NCI-H1930 (cell line): ENCODE measurements around the gene MTIF2.
A peak's percentile ranks its signal among the peaks of the same experiment; 100 is the strongest.
"Not testable (repeated sequence)": the region's sequence is repeated elsewhere in the genome, so short reads cannot be mapped to it uniquely, and the experiment has no call there.

Experiments used
- DNase-seq, 2 experiments: peaks; one replicate each; lab custom pipeline; 2025; lab: John Stamatoyannopoulos, UW

MTIF2 gene, protein sequence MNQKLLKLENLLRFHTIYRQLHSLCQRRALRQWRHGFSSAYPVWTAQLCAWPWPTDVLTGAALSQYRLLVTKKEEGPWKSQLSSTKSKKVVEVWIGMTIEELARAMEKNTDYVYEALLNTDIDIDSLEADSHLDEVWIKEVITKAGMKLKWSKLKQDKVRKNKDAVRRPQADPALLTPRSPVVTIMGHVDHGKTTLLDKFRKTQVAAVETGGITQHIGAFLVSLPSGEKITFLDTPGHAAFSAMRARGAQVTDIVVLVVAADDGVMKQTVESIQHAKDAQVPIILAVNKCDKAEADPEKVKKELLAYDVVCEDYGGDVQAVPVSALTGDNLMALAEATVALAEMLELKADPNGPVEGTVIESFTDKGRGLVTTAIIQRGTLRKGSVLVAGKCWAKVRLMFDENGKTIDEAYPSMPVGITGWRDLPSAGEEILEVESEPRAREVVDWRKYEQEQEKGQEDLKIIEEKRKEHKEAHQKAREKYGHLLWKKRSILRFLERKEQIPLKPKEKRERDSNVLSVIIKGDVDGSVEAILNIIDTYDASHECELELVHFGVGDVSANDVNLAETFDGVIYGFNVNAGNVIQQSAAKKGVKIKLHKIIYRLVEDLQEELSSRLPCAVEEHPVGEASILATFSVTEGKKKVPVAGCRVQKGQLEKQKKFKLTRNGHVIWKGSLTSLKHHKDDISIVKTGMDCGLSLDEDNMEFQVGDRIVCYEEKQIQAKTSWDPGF

GRCh38 chr2:55268907-55269644 is at the start of gene MTIF2:
Gene MTIF2, minus strand, starts transcription at chr2:55269231. Its CDS starts 5,373 bp downstream, at chr2:55263858.
- DNase-seq: peak; percentile 88 to 92

GRCh38 chr2:55314985-55315384 is 46.0 kb upstream of the MTIF2 start:
- no peak for DNase-seq

DNA sequence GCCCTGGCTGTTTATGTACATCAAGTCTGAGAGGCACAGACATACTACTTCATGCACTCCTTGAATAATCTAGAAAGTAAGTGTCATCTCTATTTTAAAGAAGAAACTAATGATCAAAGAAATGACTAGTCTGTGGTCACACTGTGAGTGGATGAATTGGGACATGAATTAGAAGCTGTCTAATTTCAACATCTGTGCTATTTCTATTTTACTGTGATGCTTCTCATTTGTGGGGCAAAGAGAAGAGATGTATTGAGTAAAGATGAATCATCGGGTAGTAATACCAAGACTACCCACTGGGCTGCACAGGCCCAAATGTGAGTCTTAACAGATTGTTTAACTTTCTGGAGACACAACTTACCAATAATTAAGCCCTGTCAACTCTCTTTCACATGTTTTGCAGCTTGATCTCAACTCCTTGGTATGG is 42.4 kb upstream of the MTIF2 start:
- no peak for DNase-seq

DNA sequence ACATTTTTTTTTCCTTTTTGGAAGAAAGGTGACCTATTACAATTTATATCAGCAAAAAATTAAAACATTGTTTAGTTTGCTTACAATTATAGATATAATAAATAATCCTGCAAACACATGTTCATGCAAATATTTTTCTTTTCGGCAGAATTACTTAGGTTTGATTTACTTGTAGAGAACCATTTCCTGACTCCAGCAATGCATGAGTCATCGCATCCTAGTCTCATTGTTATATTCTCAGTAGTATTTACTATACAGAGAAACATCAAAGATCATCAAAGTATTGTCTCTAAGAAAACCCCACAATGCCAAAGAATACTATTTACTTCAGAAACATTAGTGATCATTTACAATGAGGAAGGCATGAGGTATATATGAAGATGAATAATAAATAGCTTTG is 40.4 kb upstream of the MTIF2 start:
- DNase-seq: no peak

GRCh38 chr2:55302241-55302640 is 33.2 kb upstream of the MTIF2 start:
- no peak for DNase-seq

DNA sequence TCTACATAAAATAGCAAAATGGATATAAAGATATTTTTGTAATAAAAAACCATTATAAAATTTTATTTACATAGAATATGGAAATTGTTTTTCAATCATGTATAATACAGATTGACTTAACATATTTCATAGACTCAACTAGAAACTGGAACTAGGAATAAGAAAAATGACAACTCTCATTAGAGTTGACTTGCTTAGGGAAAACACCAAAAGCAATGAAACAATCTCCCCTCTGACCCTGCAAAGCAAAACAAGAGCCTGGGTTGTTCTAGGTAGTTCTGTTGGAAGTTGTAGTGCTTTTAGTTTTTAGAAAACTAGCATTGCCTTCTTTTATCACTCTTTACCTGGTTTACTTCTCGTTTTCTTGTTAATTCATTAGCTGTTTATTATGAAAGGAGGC is 32.2 kb upstream of the MTIF2 start:
- DNase-seq: no peak

GRCh38 chr2:55296393-55296792 is 27.4 kb upstream of the MTIF2 start:
- DNase-seq: no peak

GRCh38 chr2:55283083-55283482 is 14.1 kb upstream of the MTIF2 start:
- DNase-seq: no peak

- no peak for DNase-seq
Measured at GRCh38 chr2:55282110-55282917, 13.3 kb upstream of the MTIF2 start.

- not testable (repeated sequence) for DNase-seq
Measured at GRCh38 chr2:55280851-55281546, 12.0 kb upstream of the MTIF2 start.

DNA sequence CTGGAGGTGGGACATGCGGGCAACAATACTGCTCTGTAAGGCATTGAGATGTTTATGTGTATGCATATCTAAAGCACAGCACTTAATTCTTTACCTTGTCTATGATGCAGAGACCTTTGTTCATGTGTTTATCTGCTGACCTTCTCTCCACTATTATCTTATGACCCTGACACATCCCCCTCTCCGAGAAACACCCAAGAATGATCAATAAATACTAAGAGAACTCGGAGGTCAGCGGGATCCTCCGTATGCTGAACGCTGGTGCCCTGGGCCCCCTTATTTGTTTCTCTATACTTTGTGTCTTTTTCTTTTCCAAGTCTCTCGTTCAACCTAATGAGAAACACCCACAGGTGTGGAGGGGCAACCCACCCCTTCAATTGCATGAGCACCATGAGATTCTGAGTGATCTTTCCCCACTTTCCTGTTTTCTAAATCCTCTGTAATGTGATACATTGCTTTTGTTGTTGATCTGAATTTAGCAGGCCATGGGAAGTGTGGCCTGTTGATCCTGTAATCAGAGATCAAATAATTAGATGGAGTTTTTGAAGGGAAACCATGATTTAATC is 10.9 kb upstream of the MTIF2 start:
- not testable (repeated sequence) for DNase-seq

- DNase-seq: not testable (repeated sequence)
Measured at GRCh38 chr2:55279214-55279835, 10.3 kb upstream of the MTIF2 start.

DNA sequence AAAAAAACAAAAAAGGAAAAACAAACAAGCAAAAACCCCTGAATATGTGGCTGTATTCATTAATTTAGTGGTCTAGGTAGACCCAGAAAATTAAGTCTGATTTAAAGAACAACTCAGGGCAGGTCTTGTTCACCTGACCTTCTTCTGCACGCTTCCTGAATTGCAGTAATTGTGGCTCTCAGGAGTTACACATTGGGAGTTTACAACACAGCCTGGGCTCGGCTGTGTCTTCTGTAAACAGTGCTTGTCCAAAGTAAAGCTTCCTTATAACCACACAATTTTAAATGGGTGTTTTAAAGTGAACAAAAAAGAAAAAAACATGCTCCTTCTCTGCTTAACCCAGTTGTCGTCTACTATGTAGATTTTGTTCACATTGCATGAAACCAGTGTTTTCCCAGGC is 8.3 kb upstream of the MTIF2 start:
- no peak for DNase-seq

DNA sequence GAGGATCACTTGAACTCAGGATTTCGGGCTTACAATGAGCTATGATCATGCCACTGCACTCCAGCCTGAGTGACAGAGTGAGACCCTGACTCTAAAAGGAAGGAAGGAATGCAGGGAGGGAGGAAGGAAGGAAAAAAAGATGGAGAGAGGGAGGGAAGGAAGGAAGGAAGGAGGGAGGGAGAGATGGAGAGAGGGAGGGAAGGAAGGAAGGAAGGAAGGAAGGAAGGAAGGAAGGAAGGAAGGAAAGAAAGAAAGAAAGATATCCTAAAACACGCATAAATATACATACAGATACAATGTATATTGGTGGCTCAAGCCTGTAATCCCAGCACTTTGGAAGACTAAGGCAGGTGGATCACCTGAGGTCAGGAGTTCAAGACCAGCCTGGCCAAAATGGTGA is 5.3 kb upstream of the MTIF2 start:
- not testable (repeated sequence) for DNase-seq

GRCh38 chr2:55269645-55269990 is 587 bp upstream of the MTIF2 start:
- DNase-seq: no peak

GRCh38 chr2:55268288-55268906 is 634 bp downstream of the MTIF2 start:
- no peak for DNase-seq

GRCh38 chr2:55259586-55259985 is 9.4 kb downstream of the MTIF2 start:
- DNase-seq: not testable (repeated sequence)

DNA sequence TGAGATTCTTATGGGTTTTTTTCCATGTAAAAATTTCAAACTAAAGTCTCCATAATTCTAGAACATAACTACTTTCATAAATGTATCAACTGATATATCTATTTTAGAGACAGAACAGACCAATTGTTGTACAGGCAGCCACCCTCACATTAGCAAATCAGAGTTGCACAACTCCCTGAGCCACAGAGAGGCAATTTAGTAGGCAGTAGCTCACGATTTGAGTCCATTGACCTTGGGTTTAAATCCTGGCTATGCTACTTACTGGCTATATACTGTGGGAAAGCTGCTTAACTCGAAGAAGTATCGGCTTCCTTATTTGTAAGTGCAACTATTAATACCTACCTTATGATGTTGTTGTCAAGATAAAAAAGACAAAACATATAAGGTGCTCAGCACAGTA is 16.2 kb downstream of the MTIF2 start:
- no peak for DNase-seq

DNA sequence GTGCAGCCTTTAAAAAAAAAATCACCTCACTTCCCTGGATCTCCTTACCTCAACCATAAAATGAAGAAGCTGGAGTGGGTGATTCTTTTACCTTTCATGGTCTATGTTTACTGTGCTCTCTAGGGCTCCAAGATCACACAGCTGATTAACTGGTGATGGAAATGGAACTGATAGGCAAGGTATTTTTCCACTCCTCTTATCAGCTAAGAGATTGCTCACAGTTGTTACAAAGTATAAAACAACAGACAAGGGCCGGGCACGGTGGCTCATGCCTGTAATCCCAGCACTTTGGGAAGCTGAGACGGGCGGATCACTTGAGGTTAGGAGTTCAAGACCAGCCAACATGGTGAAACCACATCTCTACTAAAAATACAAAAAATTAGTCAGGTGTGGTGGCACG is 22.0 kb downstream of the MTIF2 start:
- no peak for DNase-seq

- DNase-seq: no peak
Measured at GRCh38 chr2:55245411-55245810, 23.6 kb downstream of the MTIF2 start.
